WTC11 (cell line): ENCODE results near the gene C1QTNF8. TPM values are rescaled to one million over a fixed set of nuclear protein-coding genes. Genes with fewer than 3 reads are reported as not detected.

ENCODE experiments used
- ATAC-seq: fragments of 200-7000 bp; cut with Tn5 transposase; 2 replicates; pipeline ENCODE4 v1.10.0; 2021; ENCODE audit warnings: mild to moderate bottlenecking, moderate library complexity
- CTCF ChIA-PET: fragments of 300-600 bp; sonication (Branson Sonifier 250); formaldehyde crosslinking; loops from one replicate; lab custom pipeline; 2021; ENCODE audit warnings: antibody characterized with exemption; lab: Charles Lee
- POLR2A ChIA-PET: fragments of 350-600 bp; sonication (Branson Sonifier 250); formaldehyde crosslinking; loops from one replicate; lab custom pipeline; 2021; ENCODE audit warnings: antibody characterized with exemption; lab: Charles Lee
- DNase-seq: peaks from one replicate; pipeline ENCODE4 v3.0.0; 2021; ENCODE audit warnings: low spot score
- H3K27ac Mint-ChIP-seq: 2 replicates; pipeline ENCODE4 v1.8.0; 2021; ENCODE audit warnings: mixed read lengths
- H3K27me3 Mint-ChIP-seq: 2 replicates; pipeline ENCODE4 v1.8.0; 2021; ENCODE audit warnings: low read depth, mild to moderate bottlenecking, moderate library complexity, mixed read lengths
- H3K36me3 Mint-ChIP-seq: 2 replicates; pipeline ENCODE4 v1.8.0; 2021; ENCODE audit warnings: mixed read lengths
- H3K4me1 Mint-ChIP-seq: 2 replicates; pipeline ENCODE4 v1.8.0; 2022; ENCODE audit warnings: mixed read lengths
- H3K4me3 Mint-ChIP-seq: 2 replicates; pipeline ENCODE4 v1.8.0; 2021; ENCODE audit warnings: mild to moderate bottlenecking, moderate library complexity, mixed read lengths
- H3K9me3 Mint-ChIP-seq: 2 replicates; pipeline ENCODE4 v1.8.0; 2021; ENCODE audit warnings: mixed read lengths
- CBFB ChIP-seq: sonication (generic); formaldehyde crosslinking; IDR thresholded peaks from 2 replicates; pipeline ENCODE4 v1.8.1; 2022; ENCODE audit warnings: mild to moderate bottlenecking, low read depth, missing genetic modification reagents
- CREM ChIP-seq: sonication (generic); formaldehyde crosslinking; IDR thresholded peaks from 2 replicates; pipeline ENCODE4 v1.8.1; 2022; ENCODE audit warnings: mild to moderate bottlenecking, missing genetic modification reagents, moderate library complexity
- GABPB1 ChIP-seq: sonication (generic); formaldehyde crosslinking; IDR thresholded peaks from 2 replicates; pipeline ENCODE4 v1.8.1; 2023; ENCODE audit warnings: mild to moderate bottlenecking, missing genetic modification reagents
- GRHL2 ChIP-seq: fragments of 250-450 bp; sonication (Bioruptor Pico); IDR thresholded peaks from 2 replicates; pipeline ENCODE4 v1.8.0; 2022; ENCODE audit warnings: mild to moderate bottlenecking, moderate library complexity; ENCODE audit not compliant: insufficient replicate concordance, severe bottlenecking
- HMGA2 ChIP-seq: fragments of 250-450 bp; sonication (Bioruptor Pico); IDR thresholded peaks from 2 replicates; pipeline ENCODE4 v1.4.0; 2021; ENCODE audit warnings: mild to moderate bottlenecking, moderate library complexity
- NFATC4 ChIP-seq: fragments of 250-450 bp; sonication (Bioruptor Pico); IDR thresholded peaks from 2 replicates; pipeline ENCODE4 v1.9.0; 2021; ENCODE audit warnings: mild to moderate bottlenecking
- NR3C1 ChIP-seq: sonication (generic); formaldehyde crosslinking; conservative IDR thresholded peaks from 2 replicates; pipeline ENCODE4 v1.8.1; 2023; ENCODE audit warnings: low read depth, mild to moderate bottlenecking, missing genetic modification reagents
- RELA ChIP-seq: sonication (generic); formaldehyde crosslinking; IDR thresholded peaks from 2 replicates; pipeline ENCODE4 v1.8.1; 2022; ENCODE audit warnings: missing genetic modification reagents, mild to moderate bottlenecking, borderline replicate concordance
- RORB ChIP-seq: fragments of 250-450 bp; sonication (Bioruptor Pico); IDR thresholded peaks from 2 replicates; pipeline ENCODE4 v1.9.0; 2021; ENCODE audit warnings: mild to moderate bottlenecking
- ZNF121 ChIP-seq: sonication (generic); formaldehyde crosslinking; IDR thresholded peaks from 2 replicates; pipeline ENCODE4 v1.8.0; 2023; ENCODE audit warnings: missing genetic modification reagents
- ZNF219 ChIP-seq: sonication (generic); formaldehyde crosslinking; IDR thresholded peaks from 2 replicates; pipeline ENCODE4 v1.8.0; 2023; ENCODE audit warnings: missing genetic modification reagents, mild to moderate bottlenecking, borderline replicate concordance
- ZNF396 ChIP-seq: fragments of 250-450 bp; sonication (Bioruptor Pico); IDR thresholded peaks from 2 replicates; pipeline ENCODE4 v1.8.0; 2021; ENCODE audit warnings: mild to moderate bottlenecking, moderate library complexity, borderline replicate concordance
- total RNA-seq: library from RNA; stranded (reverse); gene quantifications from 3 replicates; pipeline ENCODE4 v1.2.3, GENCODE V29; 2021
- TF ChIP-seq, protein P1 (sequence below): sonication (generic); formaldehyde crosslinking; IDR thresholded peaks from 2 replicates; pipeline ENCODE4 v1.8.1; 2023; ENCODE audit warnings: mild to moderate bottlenecking, missing genetic modification reagents
- TF ChIP-seq, protein P2 (sequence below): sonication (generic); formaldehyde crosslinking; IDR thresholded peaks from 2 replicates; pipeline ENCODE4 v1.8.1; 2022; ENCODE audit warnings: missing genetic modification reagents, borderline replicate concordance
- TF ChIP-seq, protein P3 (sequence below): sonication (generic); formaldehyde crosslinking; IDR thresholded peaks from 2 replicates; pipeline ENCODE4 v1.8.1; 2023; ENCODE audit warnings: mild to moderate bottlenecking, missing genetic modification reagents, borderline replicate concordance
- TF ChIP-seq, protein P4 (sequence below): sonication (generic); formaldehyde crosslinking; conservative IDR thresholded peaks from 2 replicates; pipeline ENCODE4 v1.8.1; 2022; ENCODE audit warnings: mild to moderate bottlenecking, missing genetic modification reagents
- TF ChIP-seq, protein P5 (sequence below): sonication (generic); formaldehyde crosslinking; IDR thresholded peaks from 2 replicates; pipeline ENCODE4 v1.8.0; 2023; ENCODE audit warnings: missing genetic modification reagents
- TF ChIP-seq, protein P6 (sequence below): fragments of 250-450 bp; sonication (Bioruptor Pico); conservative IDR thresholded peaks from 2 replicates; pipeline ENCODE4 v1.9.0; 2021; ENCODE audit warnings: mild to moderate bottlenecking
- TF ChIP-seq, protein P7 (sequence below): sonication (generic); formaldehyde crosslinking; IDR thresholded peaks from 2 replicates; pipeline ENCODE4 v1.8.1; 2023; ENCODE audit warnings: mild to moderate bottlenecking, missing genetic modification reagents

The C1QTNF8 gene
- total RNA-seq, 1 experiment from 2014 or later, result 0.13 TPM

DNA sequence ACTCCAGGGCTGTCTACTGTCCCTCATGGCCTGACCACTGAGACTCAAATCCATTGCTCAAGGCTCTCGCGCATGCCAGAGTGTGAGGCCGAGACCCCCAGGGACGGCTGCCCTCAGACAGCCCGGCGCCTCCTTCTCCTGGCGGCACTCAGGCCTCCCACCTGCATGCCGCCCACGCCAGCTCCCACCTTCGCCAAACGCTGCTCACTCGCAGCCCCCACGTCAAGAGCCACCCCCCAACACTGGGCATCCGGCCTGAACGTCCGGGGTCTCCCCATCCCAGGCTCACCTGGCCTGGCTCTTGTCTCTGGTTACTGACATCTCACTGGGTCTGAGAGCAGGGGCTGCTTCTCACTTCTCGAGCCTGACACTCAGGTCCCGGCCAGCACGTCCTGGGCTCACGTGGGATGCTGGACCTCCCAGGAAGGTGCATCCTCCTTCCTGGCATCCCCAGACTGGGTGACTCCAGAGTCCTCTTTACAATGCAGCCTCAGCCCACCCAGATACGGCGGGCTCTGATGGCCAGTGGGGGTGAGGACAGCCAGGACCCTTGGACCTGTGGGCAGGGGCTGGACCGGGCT lies 44.6 kb upstream of the C1QTNF8 start:
- Mint-ChIP-seq H3K36me3 (no peaks in the 10 kb centered on the region), H3K9me3 (no peaks in the 10 kb centered on the region), H3K4me3 (no peak overlapping the region), H3K4me1 (no peaks in the 10 kb centered on the region), H3K27ac (no peak overlapping the region), H3K27me3 (no peaks in the 10 kb centered on the region; the same call in 1 of the 2 replicates)
- ChIA-PET POLR2A (no interaction called here), CTCF (no interaction called here)
- no peak for ATAC-seq
- no peak for TF ChIP-seq GRHL2 (CRISPR knock-in tag)
- no peak for TF ChIP-seq ZNF396 (CRISPR knock-in tag)
- TF ChIP-seq NFATC4 (CRISPR knock-in tag), result no peak
- no peak for TF ChIP-seq CBFB (CRISPR knock-in tag)
- TF ChIP-seq RELA (CRISPR knock-in tag), result no peak
- TF ChIP-seq, protein P1, sequence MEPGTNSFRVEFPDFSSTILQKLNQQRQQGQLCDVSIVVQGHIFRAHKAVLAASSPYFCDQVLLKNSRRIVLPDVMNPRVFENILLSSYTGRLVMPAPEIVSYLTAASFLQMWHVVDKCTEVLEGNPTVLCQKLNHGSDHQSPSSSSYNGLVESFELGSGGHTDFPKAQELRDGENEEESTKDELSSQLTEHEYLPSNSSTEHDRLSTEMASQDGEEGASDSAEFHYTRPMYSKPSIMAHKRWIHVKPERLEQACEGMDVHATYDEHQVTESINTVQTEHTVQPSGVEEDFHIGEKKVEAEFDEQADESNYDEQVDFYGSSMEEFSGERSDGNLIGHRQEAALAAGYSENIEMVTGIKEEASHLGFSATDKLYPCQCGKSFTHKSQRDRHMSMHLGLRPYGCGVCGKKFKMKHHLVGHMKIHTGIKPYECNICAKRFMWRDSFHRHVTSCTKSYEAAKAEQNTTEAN (CRISPR knock-in tag), result no peak
- TF ChIP-seq HMGA2, result no peak
- DNase-seq, result no peak

DNA sequence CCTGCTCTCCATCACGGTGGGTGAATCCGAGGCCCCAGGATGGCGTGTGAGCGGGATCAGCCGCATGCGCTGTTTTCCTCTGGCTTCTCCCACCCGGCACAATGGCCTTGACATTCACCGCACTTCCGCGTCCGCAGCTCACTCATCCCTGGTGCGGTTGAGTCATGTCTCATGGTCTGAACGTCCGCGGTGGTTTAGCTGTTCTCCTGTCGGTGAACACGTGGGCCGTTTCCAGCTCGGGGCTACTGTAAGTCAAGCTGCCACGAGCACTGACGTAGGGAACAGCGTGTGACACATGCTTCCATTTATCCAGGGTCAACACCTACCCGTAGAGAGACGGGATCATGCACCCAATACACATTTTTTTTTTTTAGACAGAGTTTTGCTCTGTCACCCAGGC lies 41.6 kb upstream of the C1QTNF8 start:
- no peaks in the 10 kb centered on the region; the same call in 1 of the 2 replicates for H3K27me3 Mint-ChIP-seq
- ChIA-PET CTCF (no interaction called here), POLR2A (no interaction called here)
- no peak for TF ChIP-seq ZNF121 (CRISPR knock-in tag)
- peak; percentile 68; the same call in 1 of the 2 replicates for TF ChIP-seq GABPB1 (CRISPR knock-in tag)
- DNase-seq, result no peak
- no peak for ATAC-seq
- H3K4me3 Mint-ChIP-seq, result no peak overlapping the region
- no peaks in the 10 kb centered on the region for H3K4me1 Mint-ChIP-seq
- peak overlapping the region; percentile 70 for H3K27ac Mint-ChIP-seq
- no peaks in the 10 kb centered on the region for H3K9me3 Mint-ChIP-seq
- no peaks in the 10 kb centered on the region for H3K36me3 Mint-ChIP-seq

DNA sequence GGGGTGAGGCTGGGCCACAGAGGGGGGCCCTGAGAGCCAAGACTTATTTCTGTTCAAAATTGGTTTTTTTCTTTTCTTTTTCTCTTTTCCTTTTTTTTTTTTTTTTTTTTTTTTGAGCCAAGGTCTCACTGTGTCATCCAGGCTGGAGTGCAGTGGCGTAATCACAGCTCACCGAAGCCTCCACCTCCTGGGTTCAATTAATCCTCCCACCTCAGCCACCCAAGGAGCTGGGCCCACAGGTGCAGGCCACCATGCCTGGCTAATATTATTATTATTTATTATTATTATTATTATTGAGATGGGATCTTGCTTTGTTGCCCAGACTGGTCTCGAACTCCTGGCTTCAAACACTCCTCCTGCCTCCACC lies 39.4 kb upstream of the C1QTNF8 start:
- ATAC-seq, result no peak
- Mint-ChIP-seq H3K36me3 (no peaks in the 10 kb centered on the region), H3K4me1 (no peaks in the 10 kb centered on the region), H3K9me3 (no peaks in the 10 kb centered on the region), H3K27ac (no peak overlapping the region), H3K4me3 (no peak overlapping the region)
- CTCF ChIA-PET, result interaction anchor here (0.7 kb wide), 1 partner anchor 19 kb away, joined by 4 read pairs; no protein-coding TSS in a partner anchor
- TF ChIP-seq ZNF219 (CRISPR knock-in tag) (no peak), RELA (CRISPR knock-in tag) (no peak), RORB (CRISPR knock-in tag) (no peak), CREM (CRISPR knock-in tag) (no peak), NR3C1 (CRISPR knock-in tag) (no peak)
- TF ChIP-seq, protein P2, sequence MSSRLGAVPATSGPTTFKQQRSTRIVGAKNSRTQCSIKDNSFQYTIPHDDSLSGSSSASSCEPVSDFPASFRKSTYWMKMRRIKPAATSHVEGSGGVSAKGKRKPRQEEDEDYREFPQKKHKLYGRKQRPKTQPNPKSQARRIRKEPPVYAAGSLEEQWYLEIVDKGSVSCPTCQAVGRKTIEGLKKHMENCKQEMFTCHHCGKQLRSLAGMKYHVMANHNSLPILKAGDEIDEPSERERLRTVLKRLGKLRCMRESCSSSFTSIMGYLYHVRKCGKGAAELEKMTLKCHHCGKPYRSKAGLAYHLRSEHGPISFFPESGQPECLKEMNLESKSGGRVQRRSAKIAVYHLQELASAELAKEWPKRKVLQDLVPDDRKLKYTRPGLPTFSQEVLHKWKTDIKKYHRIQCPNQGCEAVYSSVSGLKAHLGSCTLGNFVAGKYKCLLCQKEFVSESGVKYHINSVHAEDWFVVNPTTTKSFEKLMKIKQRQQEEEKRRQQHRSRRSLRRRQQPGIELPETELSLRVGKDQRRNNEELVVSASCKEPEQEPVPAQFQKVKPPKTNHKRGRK (CRISPR knock-in tag), result no peak
- TF ChIP-seq, protein P3, sequence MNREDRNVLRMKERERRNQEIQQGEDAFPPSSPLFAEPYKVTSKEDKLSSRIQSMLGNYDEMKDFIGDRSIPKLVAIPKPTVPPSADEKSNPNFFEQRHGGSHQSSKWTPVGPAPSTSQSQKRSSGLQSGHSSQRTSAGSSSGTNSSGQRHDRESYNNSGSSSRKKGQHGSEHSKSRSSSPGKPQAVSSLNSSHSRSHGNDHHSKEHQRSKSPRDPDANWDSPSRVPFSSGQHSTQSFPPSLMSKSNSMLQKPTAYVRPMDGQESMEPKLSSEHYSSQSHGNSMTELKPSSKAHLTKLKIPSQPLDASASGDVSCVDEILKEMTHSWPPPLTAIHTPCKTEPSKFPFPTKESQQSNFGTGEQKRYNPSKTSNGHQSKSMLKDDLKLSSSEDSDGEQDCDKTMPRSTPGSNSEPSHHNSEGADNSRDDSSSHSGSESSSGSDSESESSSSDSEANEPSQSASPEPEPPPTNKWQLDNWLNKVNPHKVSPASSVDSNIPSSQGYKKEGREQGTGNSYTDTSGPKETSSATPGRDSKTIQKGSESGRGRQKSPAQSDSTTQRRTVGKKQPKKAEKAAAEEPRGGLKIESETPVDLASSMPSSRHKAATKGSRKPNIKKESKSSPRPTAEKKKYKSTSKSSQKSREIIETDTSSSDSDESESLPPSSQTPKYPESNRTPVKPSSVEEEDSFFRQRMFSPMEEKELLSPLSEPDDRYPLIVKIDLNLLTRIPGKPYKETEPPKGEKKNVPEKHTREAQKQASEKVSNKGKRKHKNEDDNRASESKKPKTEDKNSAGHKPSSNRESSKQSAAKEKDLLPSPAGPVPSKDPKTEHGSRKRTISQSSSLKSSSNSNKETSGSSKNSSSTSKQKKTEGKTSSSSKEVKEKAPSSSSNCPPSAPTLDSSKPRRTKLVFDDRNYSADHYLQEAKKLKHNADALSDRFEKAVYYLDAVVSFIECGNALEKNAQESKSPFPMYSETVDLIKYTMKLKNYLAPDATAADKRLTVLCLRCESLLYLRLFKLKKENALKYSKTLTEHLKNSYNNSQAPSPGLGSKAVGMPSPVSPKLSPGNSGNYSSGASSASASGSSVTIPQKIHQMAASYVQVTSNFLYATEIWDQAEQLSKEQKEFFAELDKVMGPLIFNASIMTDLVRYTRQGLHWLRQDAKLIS, result no peak
- TF ChIP-seq, protein P4, sequence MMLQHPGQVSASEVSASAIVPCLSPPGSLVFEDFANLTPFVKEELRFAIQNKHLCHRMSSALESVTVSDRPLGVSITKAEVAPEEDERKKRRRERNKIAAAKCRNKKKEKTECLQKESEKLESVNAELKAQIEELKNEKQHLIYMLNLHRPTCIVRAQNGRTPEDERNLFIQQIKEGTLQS, result no peak
- TF ChIP-seq, protein P5, sequence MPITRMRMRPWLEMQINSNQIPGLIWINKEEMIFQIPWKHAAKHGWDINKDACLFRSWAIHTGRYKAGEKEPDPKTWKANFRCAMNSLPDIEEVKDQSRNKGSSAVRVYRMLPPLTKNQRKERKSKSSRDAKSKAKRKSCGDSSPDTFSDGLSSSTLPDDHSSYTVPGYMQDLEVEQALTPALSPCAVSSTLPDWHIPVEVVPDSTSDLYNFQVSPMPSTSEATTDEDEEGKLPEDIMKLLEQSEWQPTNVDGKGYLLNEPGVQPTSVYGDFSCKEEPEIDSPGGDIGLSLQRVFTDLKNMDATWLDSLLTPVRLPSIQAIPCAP (CRISPR knock-in tag), result no peak
- TF ChIP-seq, protein P6, sequence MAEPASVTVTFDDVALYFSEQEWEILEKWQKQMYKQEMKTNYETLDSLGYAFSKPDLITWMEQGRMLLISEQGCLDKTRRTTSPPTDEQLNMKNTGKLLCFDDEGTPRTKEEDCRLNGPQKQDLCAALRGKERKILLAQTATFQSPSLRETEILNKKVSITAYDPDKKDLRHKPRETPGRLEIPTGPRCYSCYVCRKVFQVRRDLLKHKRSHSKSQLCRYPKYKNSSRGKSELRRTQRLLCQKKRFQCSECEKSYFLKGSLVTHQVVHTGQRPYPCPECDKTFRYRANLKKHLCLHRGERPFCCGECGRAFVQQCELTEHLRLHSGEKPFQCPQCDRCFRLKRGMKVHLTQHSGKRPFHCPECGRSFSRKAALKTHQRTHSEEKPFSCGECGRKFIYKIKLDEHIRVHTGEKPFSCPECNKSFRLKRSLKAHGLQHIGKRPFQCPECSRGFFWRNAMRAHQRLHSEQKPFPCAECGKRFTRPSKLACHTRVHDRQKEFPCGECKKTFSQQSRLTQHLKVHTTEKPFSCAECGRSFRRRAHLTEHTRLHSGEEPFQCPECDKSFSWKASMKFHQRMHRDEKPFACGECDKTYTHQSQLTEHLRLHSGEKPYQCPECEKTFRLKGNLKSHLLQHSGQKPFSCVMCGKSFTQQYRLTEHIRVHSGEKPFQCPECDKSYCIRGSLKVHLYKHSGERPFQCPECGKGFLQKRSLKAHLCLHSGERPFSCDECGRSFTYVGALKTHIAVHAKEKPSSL, result no peak
- TF ChIP-seq, protein P7, sequence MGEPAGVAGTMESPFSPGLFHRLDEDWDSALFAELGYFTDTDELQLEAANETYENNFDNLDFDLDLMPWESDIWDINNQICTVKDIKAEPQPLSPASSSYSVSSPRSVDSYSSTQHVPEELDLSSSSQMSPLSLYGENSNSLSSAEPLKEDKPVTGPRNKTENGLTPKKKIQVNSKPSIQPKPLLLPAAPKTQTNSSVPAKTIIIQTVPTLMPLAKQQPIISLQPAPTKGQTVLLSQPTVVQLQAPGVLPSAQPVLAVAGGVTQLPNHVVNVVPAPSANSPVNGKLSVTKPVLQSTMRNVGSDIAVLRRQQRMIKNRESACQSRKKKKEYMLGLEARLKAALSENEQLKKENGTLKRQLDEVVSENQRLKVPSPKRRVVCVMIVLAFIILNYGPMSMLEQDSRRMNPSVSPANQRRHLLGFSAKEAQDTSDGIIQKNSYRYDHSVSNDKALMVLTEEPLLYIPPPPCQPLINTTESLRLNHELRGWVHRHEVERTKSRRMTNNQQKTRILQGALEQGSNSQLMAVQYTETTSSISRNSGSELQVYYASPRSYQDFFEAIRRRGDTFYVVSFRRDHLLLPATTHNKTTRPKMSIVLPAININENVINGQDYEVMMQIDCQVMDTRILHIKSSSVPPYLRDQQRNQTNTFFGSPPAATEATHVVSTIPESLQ (CRISPR knock-in tag), result no peak
- TF ChIP-seq, all 79 proteins: peak for 0
- H3K27me3 Mint-ChIP-seq, result no peaks in the 10 kb centered on the region; the same call in 1 of the 2 replicates
- no peak for DNase-seq
- POLR2A ChIA-PET, result interaction anchor here (0.7 kb wide), 1 partner anchor 71 kb away, joined by 7 read pairs; no protein-coding TSS in a partner anchor
